Measurements from ENCODE around the gene DCTN3. TPM values are rescaled to one million over a fixed set of nuclear protein-coding genes. Genes with fewer than 3 reads are reported as not detected.

DCTN3 gene
- total and polyA plus RNA-seq, 2 experiments from 2014 or later = 130 to 148 TPM

GRCh38 chr9:34601937-34602573, 18.2 kb downstream of the DCTN3 start:
- in situ Hi-C loops (cut with MboI) = loop anchor here (25.0 kb wide), 1 partner anchor 90 kb away; the partner anchor contains the start of gene ENHO
- Histone ChIP-seq H3K27me3 (replicated peaks; ENCODE audit: insufficient read depth) (0 out of 2 replicates have a peak, but pooled peaks cover 10% of the 10 kb centered on the region), H4K20me1 (ENCODE audit: insufficient read depth) (no peaks in the 10 kb centered on the region), H3K9me2 (ENCODE audit: insufficient read depth) (no peaks in the 10 kb centered on the region), H3K4me3 (no peak overlapping the region), H3K4me1 (ENCODE audit: insufficient read depth) (no peaks in the 10 kb centered on the region), H3F3A (ENCODE audit: insufficient read depth) (no peaks in the 10 kb centered on the region), H3K79me2 (ENCODE audit: insufficient read depth) (no peaks in the 10 kb centered on the region), H3K36me3 (ENCODE audit: low read depth) (no peaks in the 10 kb centered on the region), H3K9me3 (ENCODE audit: low read depth) (no peaks in the 10 kb centered on the region), H3K9ac (no peak overlapping the region), H2AFZ (no peak overlapping the region), H3K27ac (no peak overlapping the region), H3K4me2 (ENCODE audit: unreplicated experiment) (no peak overlapping the region)
- WGBS, 2 experiments (ENCODE audit: low coverage in 1 of 2, low lambda C conversion rate in 2 of 2, missing lambda C conversion rate in 2 of 2) = 66 to 69% methylated on average over 6 of the region's 6 CpGs
- no peak for DNase-seq
- TF ChIP-seq EZH2 (IDR thresholded peaks at IDR 0.05; ENCODE audit: insufficient read depth, poor library complexity, severe bottlenecking) (no peak), EZH2phosphoT487 (IDR thresholded peaks at IDR 0.05; ENCODE audit: insufficient read depth, low read depth) (no peak)

- Histone ChIP-seq H3K4me2 (ENCODE audit: unreplicated experiment) (no peak overlapping the region), H3K79me2 (ENCODE audit: insufficient read depth) (no peaks in the 10 kb centered on the region), H3K4me3 (no peak overlapping the region), H3K4me1 (ENCODE audit: insufficient read depth) (no peaks in the 10 kb centered on the region), H3K9me2 (ENCODE audit: insufficient read depth) (no peaks in the 10 kb centered on the region), H3K36me3 (ENCODE audit: low read depth) (no peaks in the 10 kb centered on the region), H3K27me3 (replicated peaks; ENCODE audit: insufficient read depth) (0 out of 2 replicates have a peak, but pooled peaks cover 12% of the 10 kb centered on the region), H3F3A (ENCODE audit: insufficient read depth) (no peaks in the 10 kb centered on the region), H2AFZ (no peak overlapping the region), H4K20me1 (ENCODE audit: insufficient read depth) (no peaks in the 10 kb centered on the region), H3K9me3 (ENCODE audit: low read depth) (no peaks in the 10 kb centered on the region), H3K27ac (no peak overlapping the region), H3K9ac (no peak overlapping the region)
- DNase-seq = no peak
- TF ChIP-seq EZH2 (IDR thresholded peaks at IDR 0.05; ENCODE audit: insufficient read depth, poor library complexity, severe bottlenecking) (no peak), EZH2phosphoT487 (IDR thresholded peaks at IDR 0.05; ENCODE audit: insufficient read depth, low read depth) (no peak)
- 0 to 10% methylated on average over 1 of the region's 1 CpG for WGBS, 2 experiments (ENCODE audit: low coverage in 1 of 2, low lambda C conversion rate in 2 of 2, missing lambda C conversion rate in 2 of 2)
- in situ Hi-C loops (cut with MboI) = loop anchor here (25.0 kb wide), 1 partner anchor 89 kb away; the partner anchor contains the start of gene ENHO
Measured at GRCh38 chr9:34600908-34601307, 19.4 kb downstream of the DCTN3 start.

GRCh38 chr9:34599546-34599945, 20.7 kb downstream of the DCTN3 start:
- Histone ChIP-seq H3K9me3 (ENCODE audit: low read depth) (no peaks in the 10 kb centered on the region), H3K9ac (no peak overlapping the region), H2AFZ (no peak overlapping the region), H3K27ac (no peak overlapping the region), H3K9me2 (ENCODE audit: insufficient read depth) (no peaks in the 10 kb centered on the region), H3K4me3 (no peak overlapping the region), H3K27me3 (replicated peaks; ENCODE audit: insufficient read depth) (peaks cover 16% of the 10 kb centered on the region; the same call in 1 of the 2 replicates), H3K79me2 (ENCODE audit: insufficient read depth) (no peaks in the 10 kb centered on the region), H3F3A (ENCODE audit: insufficient read depth) (no peaks in the 10 kb centered on the region), H3K4me2 (ENCODE audit: unreplicated experiment) (no peak overlapping the region), H4K20me1 (ENCODE audit: insufficient read depth) (no peaks in the 10 kb centered on the region), H3K36me3 (ENCODE audit: low read depth) (no peaks in the 10 kb centered on the region), H3K4me1 (ENCODE audit: insufficient read depth) (no peaks in the 10 kb centered on the region)
- in situ Hi-C loops (cut with MboI) = loop anchor here (10.0 kb wide), 1 partner anchor 195 kb away; no protein-coding TSS in a partner anchor
- WGBS, 2 experiments (ENCODE audit: low coverage in 1 of 2, low lambda C conversion rate in 2 of 2, missing lambda C conversion rate in 2 of 2) = 13 to 19% methylated on average over 1 of the region's 1 CpG
- TF ChIP-seq EZH2 (IDR thresholded peaks at IDR 0.05; ENCODE audit: insufficient read depth, poor library complexity, severe bottlenecking) (no peak), EZH2phosphoT487 (IDR thresholded peaks at IDR 0.05; ENCODE audit: insufficient read depth, low read depth) (no peak)
- no peak for DNase-seq

GRCh38 chr9:34594177-34594576, 26.1 kb downstream of the DCTN3 start:
- no peaks in the 10 kb centered on the region for H3K36me3 ChIP-seq (ENCODE audit: low read depth)
- no peak overlapping the region for H3K9ac ChIP-seq
- H3K9me2 ChIP-seq (ENCODE audit: insufficient read depth) = no peaks in the 10 kb centered on the region
- H3K4me3 ChIP-seq = no peak overlapping the region
- peaks cover 62% of the 10 kb centered on the region for H3K27me3 ChIP-seq (replicated peaks; ENCODE audit: insufficient read depth)
- H3K4me2 ChIP-seq (ENCODE audit: unreplicated experiment) = no peak overlapping the region
- no peaks in the 10 kb centered on the region for H3K79me2 ChIP-seq (ENCODE audit: insufficient read depth)
- H3F3A ChIP-seq (ENCODE audit: insufficient read depth) = no peaks in the 10 kb centered on the region
- no peaks in the 10 kb centered on the region for H3K9me3 ChIP-seq (ENCODE audit: low read depth)
- no peaks in the 10 kb centered on the region for H4K20me1 ChIP-seq (ENCODE audit: insufficient read depth)
- no peak for DNase-seq
- H3K27ac ChIP-seq = no peak overlapping the region
- 10 to 18% methylated on average over 9 of the region's 9 CpGs for WGBS, 2 experiments (ENCODE audit: low coverage in 1 of 2, low lambda C conversion rate in 2 of 2, missing lambda C conversion rate in 2 of 2)
- H3K4me1 ChIP-seq (ENCODE audit: insufficient read depth) = no peaks in the 10 kb centered on the region
- in situ Hi-C loops (cut with MboI) = loop anchor here (5.0 to 10.0 kb wide), 2 partner anchors 42 to 189 kb away; no protein-coding TSS in a partner anchor
- H2AFZ ChIP-seq = no peak overlapping the region
- TF ChIP-seq EZH2phosphoT487 (IDR thresholded peaks at IDR 0.05; ENCODE audit: insufficient read depth, low read depth) = no peak
- no peak for TF ChIP-seq EZH2 (IDR thresholded peaks at IDR 0.05; ENCODE audit: insufficient read depth, poor library complexity, severe bottlenecking)

Data from GM23248 (cell line).